Fibroblast of the aortic adventitia (primary cell): Measurements from ENCODE around the gene SPATA4. TPM values are rescaled to one million over a fixed set of nuclear protein-coding genes. Genes with fewer than 3 reads are reported as not detected.

Experiments used
- DNase-seq: peaks from one replicate; pipeline ENCODE4 v3.0.0-alpha.2; 2010; ENCODE audit warnings: low read depth
- H3K4me3 ChIP-seq: 2 replicates; pipeline ENCODE4 v1.5.1; 2011; ENCODE audit warnings: low read depth, mild to moderate bottlenecking, control low read depth, low read length, moderate library complexity
- total RNA-seq: library from RNA; depleted of rRNA; stranded (reverse); fragments of >200 nt; gene quantifications from 2 replicates; pipeline ENCODE4 v1.2.3, GENCODE V29; 2012; ENCODE audit warnings: low replicate concordance
- TF ChIP-seq, protein P1 (sequence below): IDR thresholded peaks from 2 replicates; pipeline ENCODE4 v1.5.1; 2011; ENCODE audit warnings: mild to moderate bottlenecking, low read length, control low read depth, inconsistent platforms; ENCODE audit not compliant: insufficient read depth

The SPATA4 gene
- total RNA-seq, 1 donor = 0.36 TPM

DNA sequence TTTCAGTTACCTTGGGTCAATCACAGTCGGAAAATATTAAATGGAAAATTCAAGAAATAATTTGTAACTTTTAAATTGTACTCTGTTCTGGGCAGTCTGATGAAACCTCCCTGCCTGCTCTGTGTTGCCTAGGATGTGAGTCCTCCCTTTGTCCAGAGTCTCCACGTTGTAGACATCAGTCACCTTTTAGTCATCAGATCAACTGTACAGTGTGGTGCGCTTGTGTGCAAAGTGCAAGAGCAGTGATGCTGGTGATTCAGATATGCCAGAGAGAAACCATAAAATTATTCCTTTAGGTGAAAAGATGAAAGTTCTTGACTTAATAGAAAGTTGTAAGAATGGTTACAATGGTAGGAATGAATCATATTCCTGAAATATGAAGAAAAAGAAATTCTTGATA is 1.4 kb downstream of the SPATA4 start:
- no peak overlapping the region for H3K4me3 ChIP-seq
- TF ChIP-seq, protein P1, sequence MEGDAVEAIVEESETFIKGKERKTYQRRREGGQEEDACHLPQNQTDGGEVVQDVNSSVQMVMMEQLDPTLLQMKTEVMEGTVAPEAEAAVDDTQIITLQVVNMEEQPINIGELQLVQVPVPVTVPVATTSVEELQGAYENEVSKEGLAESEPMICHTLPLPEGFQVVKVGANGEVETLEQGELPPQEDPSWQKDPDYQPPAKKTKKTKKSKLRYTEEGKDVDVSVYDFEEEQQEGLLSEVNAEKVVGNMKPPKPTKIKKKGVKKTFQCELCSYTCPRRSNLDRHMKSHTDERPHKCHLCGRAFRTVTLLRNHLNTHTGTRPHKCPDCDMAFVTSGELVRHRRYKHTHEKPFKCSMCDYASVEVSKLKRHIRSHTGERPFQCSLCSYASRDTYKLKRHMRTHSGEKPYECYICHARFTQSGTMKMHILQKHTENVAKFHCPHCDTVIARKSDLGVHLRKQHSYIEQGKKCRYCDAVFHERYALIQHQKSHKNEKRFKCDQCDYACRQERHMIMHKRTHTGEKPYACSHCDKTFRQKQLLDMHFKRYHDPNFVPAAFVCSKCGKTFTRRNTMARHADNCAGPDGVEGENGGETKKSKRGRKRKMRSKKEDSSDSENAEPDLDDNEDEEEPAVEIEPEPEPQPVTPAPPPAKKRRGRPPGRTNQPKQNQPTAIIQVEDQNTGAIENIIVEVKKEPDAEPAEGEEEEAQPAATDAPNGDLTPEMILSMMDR = no peak
- DNase-seq = peak; percentile 57

- TF ChIP-seq, protein P1 = no peak
- peak; percentile 46 for DNase-seq
- no peak overlapping the region for H3K4me3 ChIP-seq
Measured at GRCh38 chr4:176193126-176193525, 2.3 kb downstream of the SPATA4 start.

GRCh38 chr4:176191974-176192373 is 3.4 kb downstream of the SPATA4 start:
- no peak overlapping the region for H3K4me3 ChIP-seq
- peak; percentile 32 for DNase-seq
- TF ChIP-seq, protein P1 = no peak

GRCh38 chr4:176189891-176190795 is 5.2 kb downstream of the SPATA4 start:
- peak; percentile 16 for DNase-seq
- TF ChIP-seq, protein P1 = no peak
- no peak overlapping the region for H3K4me3 ChIP-seq

DNA sequence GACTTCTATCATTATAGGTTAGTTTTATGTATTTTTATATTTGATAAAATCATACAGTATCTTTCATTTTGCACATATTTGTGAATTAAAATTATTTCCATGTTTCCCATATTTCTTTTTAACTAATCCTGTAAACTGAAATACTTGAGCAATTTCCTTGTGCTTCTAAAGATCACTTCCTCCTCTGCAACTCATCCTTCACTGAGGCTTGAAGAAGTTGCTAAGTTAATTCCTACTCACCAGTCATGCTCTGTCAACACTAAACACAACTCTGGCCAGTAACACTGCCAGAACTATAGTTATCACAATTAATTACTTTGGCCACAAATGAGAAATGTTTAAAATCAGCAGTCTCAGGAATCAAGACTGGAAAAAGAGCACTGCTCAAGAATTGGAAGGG is 6.7 kb downstream of the SPATA4 start:
- H3K4me3 ChIP-seq = no peak overlapping the region
- TF ChIP-seq, protein P1 = no peak
- DNase-seq = no peak

DNA sequence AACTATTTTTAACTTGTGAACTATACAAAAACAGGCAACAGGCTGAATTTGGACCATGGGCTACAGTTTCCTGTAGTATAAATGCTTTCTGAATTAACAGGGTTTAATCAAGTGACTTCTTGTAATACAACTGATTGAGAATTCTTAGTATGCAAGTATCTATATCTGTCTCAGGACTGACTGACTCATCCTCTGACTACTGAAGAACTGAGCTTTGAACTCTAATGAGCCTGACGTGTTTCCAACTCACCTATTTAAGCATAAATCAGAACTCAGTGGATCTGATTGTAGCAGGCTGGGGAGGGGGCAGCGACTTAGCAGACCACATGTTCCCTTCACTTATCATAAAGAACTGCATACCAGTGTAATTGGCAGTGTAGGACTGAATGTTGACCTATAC is 7.8 kb downstream of the SPATA4 start:
- no peak overlapping the region for H3K4me3 ChIP-seq
- peak; percentile 2 for DNase-seq
- TF ChIP-seq, protein P1 = no peak
